ENCODE measurements around the gene PLIN4.

DNA sequence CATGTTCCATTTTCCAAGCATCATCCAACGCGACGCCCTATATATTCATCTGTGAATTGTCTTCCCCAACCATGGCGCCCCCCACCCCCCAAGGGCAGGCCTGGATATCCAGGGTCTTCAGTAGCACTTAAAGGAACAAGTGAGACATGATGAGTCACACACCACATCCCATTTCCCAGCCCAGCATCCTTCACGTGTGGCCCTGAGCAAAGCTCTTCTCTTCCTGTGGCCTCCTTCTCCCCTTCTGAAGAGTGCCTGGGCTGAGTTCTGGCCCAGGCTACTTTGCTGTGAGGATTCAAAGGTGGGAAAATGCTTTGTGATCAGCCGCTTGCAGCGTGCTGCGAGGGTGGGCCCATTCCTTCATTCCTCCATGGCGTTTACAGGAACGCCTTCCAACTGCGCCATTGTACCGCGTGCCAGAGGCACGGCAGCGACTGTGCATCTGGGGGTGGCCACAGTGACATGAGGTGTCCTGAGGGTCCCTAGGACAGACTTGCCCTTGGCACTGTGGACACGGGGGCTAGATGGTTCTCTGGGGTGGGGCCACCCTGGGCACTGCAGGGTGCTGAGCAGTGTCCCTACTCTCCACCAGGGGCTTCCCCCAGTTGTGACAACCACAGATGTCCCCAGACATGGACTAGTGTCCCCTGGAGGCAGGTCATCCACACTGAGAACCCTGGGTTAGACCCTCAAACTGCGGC, 11.7 kb downstream of the PLIN4 start:
- TF ChIP-seq, protein P1, sequence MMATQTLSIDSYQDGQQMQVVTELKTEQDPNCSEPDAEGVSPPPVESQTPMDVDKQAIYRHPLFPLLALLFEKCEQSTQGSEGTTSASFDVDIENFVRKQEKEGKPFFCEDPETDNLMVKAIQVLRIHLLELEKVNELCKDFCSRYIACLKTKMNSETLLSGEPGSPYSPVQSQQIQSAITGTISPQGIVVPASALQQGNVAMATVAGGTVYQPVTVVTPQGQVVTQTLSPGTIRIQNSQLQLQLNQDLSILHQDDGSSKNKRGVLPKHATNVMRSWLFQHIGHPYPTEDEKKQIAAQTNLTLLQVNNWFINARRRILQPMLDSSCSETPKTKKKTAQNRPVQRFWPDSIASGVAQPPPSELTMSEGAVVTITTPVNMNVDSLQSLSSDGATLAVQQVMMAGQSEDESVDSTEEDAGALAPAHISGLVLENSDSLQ (IDR thresholded peaks at IDR 0.05): no peak
- TF ChIP-seq FOXA1 (IDR thresholded peaks at IDR 0.05): no peak
- no peak for TF ChIP-seq FOXK2 (IDR thresholded peaks at IDR 0.05)
- no peak for TF ChIP-seq FOXM1 (IDR thresholded peaks at IDR 0.05; ENCODE audit: borderline replicate concordance)
- TF ChIP-seq ARNT (IDR thresholded peaks at IDR 0.05): no peak
- no peak for TF ChIP-seq ZNF384 (IDR thresholded peaks at IDR 0.05)
- TF ChIP-seq ELF4 (IDR thresholded peaks at IDR 0.05): no peak
- no peak for TF ChIP-seq NFRKB (IDR thresholded peaks at IDR 0.05)
- no peak for TF ChIP-seq BHLHE40 (IDR thresholded peaks at IDR 0.05; ENCODE audit: borderline replicate concordance)
- no peak for TF ChIP-seq SP1 (IDR thresholded peaks at IDR 0.05)
- TF ChIP-seq SUZ12 (IDR thresholded peaks at IDR 0.05): no peak
- TF ChIP-seq L3MBTL2 (conservative IDR thresholded peaks at IDR 0.05): no peak
- no peak for TF ChIP-seq CTBP1 (IDR thresholded peaks at IDR 0.05; ENCODE audit: borderline replicate concordance)

Measured in HEK293T (cell line).